GM19025 (cell line): ENCODE results near the gene CHRM2.

Experiments used
- ATAC-seq: cut with Tn5 transposase; IDR thresholded peaks from one replicate; pipeline ENCODE4 v1.9.1; 2021; ENCODE audit warnings: mild to moderate bottlenecking, low read depth, moderate library complexity; ENCODE audit not compliant: unreplicated experiment

The CHRM2 gene

GRCh38 chr7:137017221-137017620 is 148.8 kb downstream of the CHRM2 start:
- ATAC-seq: no peak

DNA sequence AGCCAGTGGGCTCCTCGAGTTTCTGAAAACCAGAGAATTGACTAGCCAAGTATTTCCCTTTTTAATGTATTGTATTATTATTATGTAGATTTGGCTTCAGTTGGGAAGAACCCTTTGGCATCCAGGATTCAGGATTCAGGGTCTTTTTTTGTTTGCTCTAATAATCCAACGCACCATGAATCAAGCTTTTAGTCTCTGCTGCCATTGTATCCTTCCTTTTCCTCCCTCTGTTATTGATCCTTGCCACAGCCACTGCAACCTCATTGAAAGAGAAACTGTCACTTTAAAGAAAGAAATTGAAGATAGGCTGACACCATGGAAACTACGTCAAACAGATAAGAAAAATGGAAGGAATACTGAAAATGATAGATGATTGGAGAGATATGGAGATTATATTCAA is 150.0 kb downstream of the CHRM2 start:
- no peak for ATAC-seq

GRCh38 chr7:137020351-137020750 is 151.9 kb downstream of the CHRM2 start:
- ATAC-seq: no peak

GRCh38 chr7:137025469-137026175 is 157.2 kb downstream of the CHRM2 start:
- ATAC-seq: no peak

DNA sequence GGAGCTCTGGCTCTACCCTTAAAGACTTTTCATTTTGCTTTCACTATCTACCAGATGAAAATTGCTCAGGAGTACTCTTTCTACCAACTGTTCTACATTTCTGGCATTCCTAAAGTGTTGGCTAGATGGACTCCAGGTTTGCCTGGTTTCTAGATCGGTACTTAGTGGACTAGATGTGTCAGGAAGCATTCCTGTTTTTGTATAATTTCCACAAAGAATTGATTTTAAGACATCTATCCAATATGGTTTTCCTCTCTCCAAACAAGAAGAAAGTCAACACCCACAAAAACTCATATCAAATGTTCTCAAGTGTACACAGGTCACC is 157.7 kb downstream of the CHRM2 start:
- ATAC-seq: no peak

DNA sequence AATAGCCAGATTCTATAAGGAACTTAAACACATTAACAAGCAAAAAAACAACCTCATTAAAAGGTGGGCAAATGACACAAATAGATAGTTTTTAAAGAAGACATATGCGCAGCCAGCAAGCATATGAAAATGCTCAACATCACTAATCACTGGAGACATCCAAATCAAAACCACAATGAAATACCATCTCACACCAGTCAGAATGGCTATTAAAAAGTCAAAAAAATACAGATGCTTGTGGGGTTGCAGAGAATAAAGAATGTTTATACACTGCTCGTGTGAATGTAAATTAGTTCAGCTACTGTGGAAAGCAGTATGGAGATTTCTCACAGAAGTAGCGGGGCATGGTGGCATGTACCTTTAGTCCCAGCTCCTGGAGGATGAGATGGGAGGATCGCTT is 164.0 kb downstream of the CHRM2 start:
- ATAC-seq: no peak

DNA sequence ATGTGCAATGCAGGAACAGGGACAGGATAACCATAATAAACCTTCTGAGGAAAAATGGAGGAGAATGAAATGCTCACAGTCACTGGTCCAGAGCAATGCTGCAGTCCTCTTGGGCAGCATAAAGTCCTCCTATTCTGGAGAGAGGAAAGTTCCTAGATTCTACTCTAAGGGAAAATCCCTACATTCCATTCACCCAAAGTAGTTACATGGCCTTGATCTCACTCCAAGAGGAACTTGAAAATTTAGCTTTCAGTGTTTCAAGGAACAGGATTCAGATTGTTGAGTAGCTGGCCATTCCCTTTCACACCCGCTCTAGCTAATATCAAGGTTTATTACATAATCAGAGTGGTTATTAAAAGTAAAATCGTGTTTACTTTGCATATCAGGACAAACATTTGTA is 168.3 kb downstream of the CHRM2 start:
- no peak for ATAC-seq

DNA sequence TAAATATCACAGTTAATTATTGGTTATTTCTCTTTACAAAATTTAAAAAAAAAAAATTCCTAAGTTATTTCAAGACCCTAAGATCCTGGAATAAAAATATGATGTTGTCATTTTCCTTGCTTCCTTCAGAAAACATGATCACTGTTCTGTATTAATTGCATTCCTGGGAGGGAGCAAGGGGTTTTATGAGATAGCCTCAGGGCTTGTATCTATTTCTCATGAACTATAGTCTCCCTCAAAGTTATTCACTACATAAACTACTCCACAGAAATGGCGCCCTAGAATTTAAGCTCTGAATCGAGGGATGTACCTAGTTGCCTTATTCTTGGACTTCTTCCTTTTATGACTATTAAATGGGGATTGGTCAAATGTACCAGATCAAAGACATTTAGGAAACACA is 170.3 kb downstream of the CHRM2 start:
- no peak for ATAC-seq

DNA sequence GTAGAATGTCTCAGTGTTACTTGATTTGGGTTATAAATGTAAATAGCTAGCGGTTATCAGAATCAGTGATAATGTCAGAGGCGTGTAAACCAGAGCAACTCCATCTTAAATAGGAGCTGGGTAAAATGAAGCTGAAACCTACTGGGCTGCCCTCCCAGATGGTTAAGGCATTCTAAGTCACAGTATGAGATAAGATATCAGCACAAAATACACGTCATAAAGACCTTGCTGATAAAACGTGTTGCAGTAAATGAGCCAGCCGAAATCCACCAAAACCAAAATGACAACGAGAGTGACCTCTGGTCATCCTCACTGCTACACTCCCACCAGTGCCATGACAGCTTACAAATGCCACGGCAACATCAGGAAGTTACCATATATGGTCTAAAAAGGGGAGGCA is 172.3 kb downstream of the CHRM2 start:
- no peak for ATAC-seq

DNA sequence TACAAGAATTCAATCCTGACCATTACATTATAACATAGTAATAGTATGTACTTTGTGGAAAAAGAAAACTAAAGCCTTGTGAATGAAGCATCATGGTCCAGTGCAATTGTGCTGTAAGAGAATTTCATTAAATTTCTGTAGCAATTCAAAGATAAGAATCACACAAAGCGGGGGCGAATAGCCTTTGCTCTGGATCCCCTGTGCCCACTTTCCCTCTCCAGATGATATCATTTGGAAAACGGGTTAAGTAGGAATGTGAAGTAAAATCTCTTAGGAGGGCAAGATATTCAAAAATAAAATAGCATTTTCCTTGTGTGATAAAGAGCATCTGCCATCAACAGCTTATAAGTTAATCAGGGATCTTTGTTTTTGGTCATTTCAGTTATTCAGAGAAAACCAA is 177.1 kb downstream of the CHRM2 start:
- ATAC-seq: no peak

- ATAC-seq: no peak
These were observed 201.0 kb downstream of the CHRM2 start for GRCh38 chr7:137069249-137069963.
